ENCODE measurements around the gene CUL2. TPM values are rescaled to one million over a fixed set of nuclear protein-coding genes. Genes with fewer than 3 reads are reported as not detected.

The CUL2 gene
- total RNA-seq, 1 experiment from 2014 or later: 36.1 TPM

- TF ChIP-seq EZH2 (IDR thresholded peaks at IDR 0.05) (no peak), POLR2A (IDR thresholded peaks at IDR 0.05; ENCODE audit: borderline replicate concordance, extremely low read depth, insufficient read depth, insufficient read length) (no peak), SIN3A (IDR thresholded peaks at IDR 0.05; ENCODE audit: low read depth) (no peak), JUND (IDR thresholded peaks at IDR 0.05) (no peak), CEBPB (IDR thresholded peaks at IDR 0.05; ENCODE audit: low read depth) (no peak)
Observed at GRCh38 chr10:34964166-34964800, 125.9 kb downstream of the CUL2 start (continued).

DNA sequence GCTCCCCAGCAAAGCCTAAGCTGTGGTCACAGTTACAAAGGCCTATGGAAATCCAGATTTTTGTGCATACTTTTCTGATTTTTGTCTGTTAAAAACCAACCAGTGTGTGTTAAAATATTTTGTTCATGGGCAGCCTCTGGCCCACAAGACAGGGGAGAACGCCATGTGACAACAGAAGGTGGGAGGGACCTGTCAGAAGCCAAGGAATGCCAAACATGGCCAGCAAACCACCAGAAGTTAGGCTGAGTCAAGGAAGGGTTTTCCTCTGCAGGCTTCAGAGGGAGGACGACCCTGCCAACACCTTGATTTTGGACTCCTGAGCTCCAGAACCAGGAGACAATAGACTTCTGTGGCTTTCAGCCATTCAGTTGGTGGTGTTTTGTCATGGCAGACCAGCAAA lies 127.3 kb downstream of the CUL2 start:
- Histone ChIP-seq H3K36me3 (ENCODE audit: control insufficient read depth in 1 of 2, insufficient read depth in 2 of 2, low read length in 2 of 2) (no peaks in the 10 kb centered on the region), H3K9ac (ENCODE audit: low read length) (no peak overlapping the region), H3K4me2 (ENCODE audit: low read length) (no peak overlapping the region), H3K4me1 (ENCODE audit: control insufficient read depth in 1 of 2, insufficient read depth in 2 of 2, low read length in 2 of 2) (no peaks in the 10 kb centered on the region), H3K79me2 (ENCODE audit: insufficient read depth, low read length) (no peaks in the 10 kb centered on the region), H3K9me3 (ENCODE audit: control insufficient read depth in 1 of 2, insufficient read depth in 1 of 2, low read depth in 1 of 2, low read length in 2 of 2) (no peaks in the 10 kb centered on the region), H3K27me3 (ENCODE audit: insufficient read depth, low read length) (no peaks in the 10 kb centered on the region), H2AFZ (ENCODE audit: low read depth, low read length, poor library complexity, severe bottlenecking) (no peak overlapping the region), H3K9me2 (ENCODE audit: insufficient read depth) (no peaks in the 10 kb centered on the region), H3K27ac (ENCODE audit: low read depth, low read length) (no peak overlapping the region), H4K20me1 (ENCODE audit: insufficient read depth) (no peaks in the 10 kb centered on the region), H3K4me3 (replicated peaks in 1 of 2; ENCODE audit: low read depth in 1 of 2, low read length in 2 of 2) (no peak overlapping the region)
- TF ChIP-seq EGR1 (IDR thresholded peaks at IDR 0.05; ENCODE audit: low read depth) (no peak), ATF3 (IDR thresholded peaks at IDR 0.05) (no peak), SRF (IDR thresholded peaks at IDR 0.05; ENCODE audit: low read depth) (no peak)
- TF ChIP-seq, protein P1, sequence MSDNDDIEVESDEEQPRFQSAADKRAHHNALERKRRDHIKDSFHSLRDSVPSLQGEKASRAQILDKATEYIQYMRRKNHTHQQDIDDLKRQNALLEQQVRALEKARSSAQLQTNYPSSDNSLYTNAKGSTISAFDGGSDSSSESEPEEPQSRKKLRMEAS (IDR thresholded peaks at IDR 0.05): no peak
- ChIA-PET POLR2A (no interaction called here), CTCF (no interaction called here), RAD21 (ENCODE audit: low non-redundant PET in 1 of 2, low total read pairs in 2 of 2, uncharacterized antibody in 2 of 2, unreplicated experiment in 2 of 2) (interaction anchor here in 1 of 2 experiments (0.6 kb wide), 1 partner anchor 257 kb away, joined by 5 read pairs; no protein-coding TSS in a partner anchor)
- intact Hi-C loops (cut with micrococcal nuclease): loop anchor here (5.0 kb wide), 1 partner anchor 306 kb away; no protein-coding TSS in a partner anchor
- ATAC-seq (no peak), DNase-seq (ENCODE audit: low read depth, low spot score) (no peak)
- no TSS peak for BruUV-seq (replicated peaks)

DNA sequence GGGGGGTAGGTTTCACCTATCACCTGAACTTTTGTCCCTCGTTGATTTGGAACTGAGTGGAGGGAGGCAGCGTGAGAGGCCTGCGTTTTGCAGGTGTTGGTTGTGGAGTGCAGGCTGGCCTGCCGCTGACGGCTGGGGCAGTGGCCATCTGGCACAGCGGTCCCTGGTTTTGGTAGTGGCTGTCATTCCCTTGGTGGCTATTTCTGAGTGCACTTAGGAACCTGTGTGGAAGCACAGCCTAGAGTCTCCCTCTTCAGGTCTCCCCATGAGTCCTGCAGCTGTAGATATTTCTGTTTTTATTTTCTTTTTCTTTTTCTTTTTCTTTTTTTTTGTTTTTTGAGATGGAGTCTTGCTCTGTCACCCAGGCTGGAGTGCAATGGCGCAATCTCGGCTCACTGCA lies 129.2 kb downstream of the CUL2 start:
- POLR2A ChIA-PET: no interaction called here
- no peak for DNase-seq (ENCODE audit: low read depth, low spot score)
- RAD21 ChIA-PET (ENCODE audit: low non-redundant PET in 1 of 2, low total read pairs in 2 of 2, uncharacterized antibody in 2 of 2, unreplicated experiment in 2 of 2): no interaction called here
- no peak for TF ChIP-seq ZFX (IDR thresholded peaks at IDR 0.05)
- peak; percentile 10 to 28 (median 14); a peak in 1 of 6 replicates for TF ChIP-seq CTCF (IDR thresholded peaks at IDR 0.05 in 2 of 3, conservative IDR thresholded peaks at IDR 0.05 in 1 of 3; ENCODE audit: borderline replicate concordance in 1 of 3, insufficient read depth in 1 of 3, low read depth in 2 of 3, low read length in 2 of 3)
- TF ChIP-seq RAD21 (IDR thresholded peaks at IDR 0.05; ENCODE audit: low read depth): peak; percentile 66
- TF ChIP-seq SRF (IDR thresholded peaks at IDR 0.05; ENCODE audit: low read depth): no peak
- TF ChIP-seq, protein P2, sequence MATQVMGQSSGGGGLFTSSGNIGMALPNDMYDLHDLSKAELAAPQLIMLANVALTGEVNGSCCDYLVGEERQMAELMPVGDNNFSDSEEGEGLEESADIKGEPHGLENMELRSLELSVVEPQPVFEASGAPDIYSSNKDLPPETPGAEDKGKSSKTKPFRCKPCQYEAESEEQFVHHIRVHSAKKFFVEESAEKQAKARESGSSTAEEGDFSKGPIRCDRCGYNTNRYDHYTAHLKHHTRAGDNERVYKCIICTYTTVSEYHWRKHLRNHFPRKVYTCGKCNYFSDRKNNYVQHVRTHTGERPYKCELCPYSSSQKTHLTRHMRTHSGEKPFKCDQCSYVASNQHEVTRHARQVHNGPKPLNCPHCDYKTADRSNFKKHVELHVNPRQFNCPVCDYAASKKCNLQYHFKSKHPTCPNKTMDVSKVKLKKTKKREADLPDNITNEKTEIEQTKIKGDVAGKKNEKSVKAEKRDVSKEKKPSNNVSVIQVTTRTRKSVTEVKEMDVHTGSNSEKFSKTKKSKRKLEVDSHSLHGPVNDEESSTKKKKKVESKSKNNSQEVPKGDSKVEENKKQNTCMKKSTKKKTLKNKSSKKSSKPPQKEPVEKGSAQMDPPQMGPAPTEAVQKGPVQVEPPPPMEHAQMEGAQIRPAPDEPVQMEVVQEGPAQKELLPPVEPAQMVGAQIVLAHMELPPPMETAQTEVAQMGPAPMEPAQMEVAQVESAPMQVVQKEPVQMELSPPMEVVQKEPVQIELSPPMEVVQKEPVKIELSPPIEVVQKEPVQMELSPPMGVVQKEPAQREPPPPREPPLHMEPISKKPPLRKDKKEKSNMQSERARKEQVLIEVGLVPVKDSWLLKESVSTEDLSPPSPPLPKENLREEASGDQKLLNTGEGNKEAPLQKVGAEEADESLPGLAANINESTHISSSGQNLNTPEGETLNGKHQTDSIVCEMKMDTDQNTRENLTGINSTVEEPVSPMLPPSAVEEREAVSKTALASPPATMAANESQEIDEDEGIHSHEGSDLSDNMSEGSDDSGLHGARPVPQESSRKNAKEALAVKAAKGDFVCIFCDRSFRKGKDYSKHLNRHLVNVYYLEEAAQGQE (IDR thresholded peaks at IDR 0.05; ENCODE audit: low read depth): no peak
- TF ChIP-seq FOSL1 (IDR thresholded peaks at IDR 0.05; ENCODE audit: low read depth): no peak
- no peak overlapping the region for H3K4me3 ChIP-seq (replicated peaks in 1 of 2; ENCODE audit: low read depth in 1 of 2, low read length in 2 of 2)
- CTCF ChIA-PET: interaction anchor here (0.8 kb wide), 1 partner anchor 295 kb away, joined by 3 read pairs; no protein-coding TSS in a partner anchor
- intact Hi-C loops (cut with micrococcal nuclease): loop anchor here (5.0 kb wide), 1 partner anchor 304 kb away; no protein-coding TSS in a partner anchor
- no peaks in the 10 kb centered on the region for H3K27me3 ChIP-seq (ENCODE audit: insufficient read depth, low read length)
- BruUV-seq (replicated peaks): no TSS peak
- H3K9me2 ChIP-seq (ENCODE audit: insufficient read depth): no peaks in the 10 kb centered on the region
- no peak overlapping the region for H3K27ac ChIP-seq (ENCODE audit: low read depth, low read length)
- no peaks in the 10 kb centered on the region for H4K20me1 ChIP-seq (ENCODE audit: insufficient read depth)
- no peaks in the 10 kb centered on the region for H3K9me3 ChIP-seq (ENCODE audit: control insufficient read depth in 1 of 2, insufficient read depth in 1 of 2, low read depth in 1 of 2, low read length in 2 of 2)
- no peak overlapping the region for H3K4me2 ChIP-seq (ENCODE audit: low read length)
- peak; percentile 60; the same call in 1 of the 2 replicates for ATAC-seq
- H2AFZ ChIP-seq (ENCODE audit: low read depth, low read length, poor library complexity, severe bottlenecking): no peak overlapping the region
- H3K9ac ChIP-seq (ENCODE audit: low read length): no peak overlapping the region
- no peaks in the 10 kb centered on the region for H3K4me1 ChIP-seq (ENCODE audit: control insufficient read depth in 1 of 2, insufficient read depth in 2 of 2, low read length in 2 of 2)
- no peaks in the 10 kb centered on the region for H3K79me2 ChIP-seq (ENCODE audit: insufficient read depth, low read length)
- no peaks in the 10 kb centered on the region for H3K36me3 ChIP-seq (ENCODE audit: control insufficient read depth in 1 of 2, insufficient read depth in 2 of 2, low read length in 2 of 2)

Measured in HCT116 (cell line).